Left lobe of liver (tissue), 2 donors: Measurements from ENCODE around the gene KRT6B. TPM values are rescaled to one million over a fixed set of nuclear protein-coding genes. Genes with fewer than 3 reads are reported as not detected.
"Not testable (repeated sequence)": the region's sequence is repeated elsewhere in the genome, so short reads cannot be mapped to it uniquely, and the experiment has no call there.

Experiments
- ATAC-seq: fragments of 200-7000 bp; cut with Tn5 transposase; one replicate; pipeline ENCODE4 v1.9.1; 2020; ENCODE audit warnings: mild to moderate bottlenecking, moderate library complexity
- DNase-seq: peaks from one replicate; pipeline ENCODE4 v3.0.0-alpha.2; 2020; ENCODE audit warnings: low spot score
- total RNA-seq: library from RNA; stranded (reverse); gene quantifications from one replicate; pipeline ENCODE4 v1.2.1, GENCODE V29; 2021
- donor health status: DM: no; HTN: no; CAD: no; lungs with moderate emphysema.
- donor health status: DM: no; HTN: yes; CAD: no.

The KRT6B gene
- total RNA-seq, 1 donor from 2014 or later = not detected

DNA sequence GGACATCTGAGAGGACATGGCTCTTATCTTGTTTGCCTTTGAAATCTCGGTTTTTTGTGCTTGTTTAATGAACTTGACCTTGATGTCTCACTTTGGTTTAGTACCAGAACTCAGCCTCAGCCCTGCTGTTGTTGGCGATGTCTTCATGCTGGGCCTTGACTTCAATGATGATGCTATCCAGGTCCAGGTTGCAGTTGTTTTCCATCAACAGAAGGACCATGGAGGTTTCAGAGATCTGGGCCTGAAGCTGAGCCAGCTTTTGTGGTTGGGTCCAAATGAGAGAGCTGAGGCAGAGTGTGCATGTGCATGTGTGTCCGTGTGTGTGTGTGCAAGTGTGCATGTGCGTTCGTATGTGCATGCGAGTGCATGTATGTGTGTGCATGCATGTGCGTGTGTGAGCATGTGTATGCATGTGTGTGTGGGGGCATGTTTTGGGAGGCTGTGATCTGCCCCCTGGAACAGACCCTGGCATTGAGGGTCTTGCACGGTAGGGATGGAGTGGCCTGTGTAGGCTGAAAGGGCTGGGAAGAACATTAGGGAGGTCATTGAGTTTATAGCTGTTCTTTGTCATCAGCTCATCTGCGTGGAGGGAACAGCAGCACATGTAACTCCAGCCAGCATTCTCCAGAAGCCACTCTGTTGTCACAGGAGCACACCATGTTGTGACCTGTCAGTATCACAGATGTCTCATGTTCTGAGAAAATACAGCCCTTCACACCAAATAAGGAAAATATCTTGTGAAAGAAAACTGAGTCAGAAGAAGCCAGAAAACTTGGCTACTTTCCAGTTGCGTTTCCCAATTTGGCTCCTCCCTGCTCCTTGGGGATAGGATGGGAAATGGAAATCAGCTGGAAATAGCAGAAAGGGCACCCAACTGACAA is 35.8 kb downstream of the KRT6B start:
- peak; percentile 59 for ATAC-seq
- DNase-seq = no peak

DNA sequence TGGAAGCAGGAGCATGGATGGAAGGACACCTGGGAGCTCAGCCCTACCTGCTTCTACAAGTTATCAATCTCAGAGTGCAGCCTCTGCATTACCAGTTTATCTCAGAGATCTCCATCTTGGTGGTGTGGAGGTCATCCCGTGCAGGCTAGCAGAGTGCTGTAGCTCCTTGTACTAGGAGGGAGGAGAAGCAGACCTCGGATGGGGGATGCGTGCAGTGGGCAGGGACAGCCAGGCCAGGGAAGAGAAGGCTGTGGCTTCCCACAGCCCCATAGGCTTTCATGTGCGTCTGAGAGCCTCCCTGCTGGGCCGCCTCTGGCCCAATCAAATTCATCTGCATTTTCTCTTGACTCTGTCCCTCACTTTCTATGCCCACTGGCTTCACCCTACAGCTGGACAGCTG is 37.0 kb downstream of the KRT6B start:
- no peak for ATAC-seq
- no peak for DNase-seq

DNA sequence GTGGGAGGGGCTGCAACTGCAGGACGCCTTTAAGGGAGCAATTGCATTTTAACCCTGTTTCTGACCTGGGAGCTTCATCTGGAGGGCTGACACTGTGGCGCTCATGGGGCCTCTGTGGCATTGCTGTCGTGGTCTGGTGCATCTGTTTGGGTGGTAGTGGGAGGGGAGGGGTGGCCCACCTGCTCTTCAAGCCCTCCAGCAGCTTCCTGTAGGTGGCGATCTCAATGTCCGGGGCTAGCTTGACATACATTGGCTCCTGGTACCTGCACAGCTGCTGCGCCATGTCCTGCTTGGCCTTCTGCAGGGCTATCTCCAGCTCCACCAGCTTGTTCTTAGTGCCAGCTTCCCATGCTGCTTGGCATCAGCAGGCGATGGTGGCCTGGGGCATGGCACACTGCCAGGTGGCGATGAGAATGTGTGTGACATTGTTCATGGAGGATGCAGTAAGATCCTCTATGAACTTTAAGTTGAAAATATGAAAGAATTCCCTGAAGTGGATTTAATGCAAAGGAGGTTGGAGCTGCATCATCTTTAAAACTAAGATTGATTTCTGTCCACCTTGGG is 38.1 kb downstream of the KRT6B start:
- DNase-seq = no peak
- ATAC-seq = no peak

DNA sequence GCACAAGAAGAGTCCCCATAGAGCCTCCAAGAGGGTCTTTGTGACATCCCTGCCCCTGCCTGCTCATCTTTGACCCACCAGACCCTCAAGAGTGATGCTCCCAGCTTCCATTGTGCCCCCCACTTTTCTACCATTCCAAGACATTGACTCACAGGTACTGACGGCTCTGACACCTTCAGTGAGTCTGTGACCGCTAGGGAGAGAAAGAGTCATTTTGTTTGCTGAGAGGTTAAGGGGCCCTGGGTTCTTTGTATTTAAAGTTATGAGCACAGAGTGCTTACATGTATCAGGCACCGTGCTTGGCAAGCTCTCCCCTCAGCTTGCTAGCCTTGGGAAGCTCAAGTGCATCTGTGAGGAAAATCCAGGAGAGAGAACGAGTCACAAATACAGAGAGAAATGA is 38.7 kb downstream of the KRT6B start:
- DNase-seq (no peak), ATAC-seq (no peak)

DNA sequence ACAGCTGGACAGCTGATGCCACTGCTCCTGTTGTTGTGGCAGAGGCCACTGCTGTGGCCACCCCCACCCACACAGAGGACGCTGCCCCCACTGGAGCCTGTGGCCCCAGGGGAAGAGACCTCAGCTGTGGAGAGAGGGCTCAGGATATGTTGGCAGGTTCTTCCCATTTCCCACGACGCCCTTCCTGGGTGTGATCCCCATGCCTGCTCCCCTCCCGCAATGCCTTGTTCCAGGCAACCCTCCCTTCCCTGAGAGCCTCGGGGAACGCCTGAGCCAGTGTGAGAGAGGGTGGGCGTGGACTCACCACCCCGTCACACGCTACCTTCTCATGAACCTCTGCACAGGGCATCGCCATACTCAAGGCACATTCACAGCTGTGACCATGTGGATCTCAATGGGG is 40.1 kb downstream of the KRT6B start:
- DNase-seq (no peak), ATAC-seq (no peak)

DNA sequence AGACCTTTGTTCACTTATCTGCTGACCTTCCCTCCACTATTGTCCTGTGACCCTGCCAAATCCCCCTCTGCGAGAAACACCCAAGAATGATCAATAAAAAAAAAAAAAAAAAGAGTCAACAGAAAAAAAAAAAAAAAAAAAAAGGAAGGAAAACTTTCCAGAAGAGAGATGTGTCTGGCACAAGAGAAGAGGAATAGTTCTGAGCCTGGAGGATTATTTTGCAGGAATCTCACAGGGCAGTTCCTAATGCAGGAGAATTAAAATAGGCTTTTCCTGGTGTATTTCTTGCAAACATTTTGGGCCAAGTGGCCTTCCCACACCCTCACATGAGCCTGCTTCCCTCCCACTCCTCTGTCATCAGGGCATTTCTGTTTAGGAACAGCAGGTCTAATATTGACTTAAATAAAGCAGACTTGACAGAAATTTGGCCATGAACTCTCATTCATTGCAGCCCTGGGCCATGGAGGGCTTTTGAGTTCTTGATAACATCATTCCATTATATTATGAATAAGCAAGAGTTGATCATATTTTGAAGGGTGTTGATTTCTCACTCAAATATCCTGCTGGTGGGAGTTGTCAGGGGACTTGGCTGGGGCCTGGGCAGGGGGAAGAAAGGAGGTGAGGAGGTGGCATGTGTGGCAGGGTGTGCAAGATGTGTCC is 41.2 kb downstream of the KRT6B start:
- not testable (repeated sequence) for ATAC-seq

DNA sequence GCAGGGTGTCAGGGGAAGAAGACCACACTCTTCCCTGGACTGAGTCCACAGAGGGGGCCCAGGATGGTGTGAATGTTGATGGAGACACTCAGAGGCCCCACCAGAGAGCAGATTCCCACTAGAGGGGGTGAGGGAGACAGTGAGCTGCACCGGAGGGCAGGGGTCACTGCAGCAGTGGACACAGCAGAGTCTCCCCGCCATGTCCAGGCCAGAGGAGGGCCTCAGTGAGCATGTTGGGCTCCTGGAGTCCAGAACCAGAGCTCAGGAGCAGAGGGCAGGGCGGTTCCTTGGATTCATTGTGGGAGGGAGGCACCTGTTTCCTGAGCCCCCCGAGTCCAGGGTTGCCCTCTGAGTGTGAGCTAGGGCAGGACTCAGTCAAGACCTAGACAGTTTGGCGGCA is 44.0 kb downstream of the KRT6B start:
- ATAC-seq (no peak), DNase-seq (no peak)

More for the DNA sequence above, 41.2 kb downstream of the KRT6B start:
- not testable (repeated sequence) for DNase-seq

DNA sequence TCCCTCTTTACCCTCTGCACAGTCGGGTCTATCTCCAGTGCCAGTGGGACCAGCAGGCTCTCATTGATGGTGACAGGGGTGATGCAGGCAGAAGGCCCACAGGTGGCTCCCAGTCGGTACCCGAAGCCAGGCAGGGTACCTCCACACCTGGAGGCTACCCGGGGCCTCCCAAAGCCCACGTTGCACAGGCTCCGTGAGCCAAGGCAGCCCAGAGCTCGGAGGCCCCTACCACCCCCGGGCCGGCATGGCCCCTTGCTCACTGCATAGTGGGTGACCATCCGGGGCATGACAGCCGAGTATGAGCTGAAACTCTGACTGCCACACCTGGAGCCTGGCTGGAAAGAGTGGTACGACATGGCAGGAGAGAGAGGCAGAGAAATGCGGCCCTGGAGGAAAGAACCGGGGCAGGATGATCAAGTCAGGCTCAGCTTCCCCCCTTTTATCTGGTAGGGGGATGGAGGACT is 46.0 kb downstream of the KRT6B start, which contains the start of gene KRT82:
Gene KRT82, minus strand, starts transcription at position 414 of the 464 bp plus-strand sequence. Its CDS starts 58 bp downstream, at position 356.
- DNase-seq = no peak
- ATAC-seq = no peak

DNA sequence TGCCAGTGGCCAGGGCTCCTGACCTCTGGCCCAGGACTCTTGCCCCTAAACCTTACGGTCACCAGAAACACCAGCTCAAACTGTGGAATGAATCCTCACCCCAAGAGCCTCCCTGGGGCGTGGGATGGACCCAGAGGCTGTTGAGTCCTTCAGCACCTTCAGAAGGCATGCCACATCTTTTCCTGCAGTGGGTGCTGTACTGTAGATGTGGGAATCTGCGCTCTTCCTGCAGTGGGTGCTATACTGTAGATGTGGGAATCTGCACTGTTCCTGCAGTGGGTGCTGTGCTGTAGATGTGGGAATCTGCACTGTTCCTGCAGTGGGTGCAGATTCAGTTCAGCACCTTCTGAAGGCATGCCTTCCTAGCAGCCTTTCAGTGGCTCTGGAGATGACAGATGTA is 47.0 kb downstream of the KRT6B start:
- DNase-seq (no peak), ATAC-seq (no peak)

DNA sequence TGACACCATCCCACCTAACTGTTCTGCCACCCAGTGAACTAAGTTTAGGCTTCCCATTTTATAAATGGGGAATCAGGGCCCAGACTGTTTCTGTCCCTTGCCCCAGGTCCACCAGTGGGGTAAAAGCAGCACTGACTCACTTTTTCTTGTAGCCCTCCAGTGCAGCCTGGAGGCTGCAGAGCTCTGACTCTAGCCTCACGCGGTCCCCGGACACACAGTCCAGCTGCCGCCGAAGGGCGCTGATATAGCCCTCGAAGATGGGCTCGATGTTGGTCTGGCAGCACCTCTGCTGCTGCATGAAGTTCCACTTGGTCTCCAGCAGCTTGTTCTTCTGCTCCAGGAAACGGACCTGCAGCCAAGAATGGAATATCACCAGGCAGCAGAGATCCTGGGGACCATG is 48.4 kb downstream of the KRT6B start:
- no peak for ATAC-seq

DNA sequence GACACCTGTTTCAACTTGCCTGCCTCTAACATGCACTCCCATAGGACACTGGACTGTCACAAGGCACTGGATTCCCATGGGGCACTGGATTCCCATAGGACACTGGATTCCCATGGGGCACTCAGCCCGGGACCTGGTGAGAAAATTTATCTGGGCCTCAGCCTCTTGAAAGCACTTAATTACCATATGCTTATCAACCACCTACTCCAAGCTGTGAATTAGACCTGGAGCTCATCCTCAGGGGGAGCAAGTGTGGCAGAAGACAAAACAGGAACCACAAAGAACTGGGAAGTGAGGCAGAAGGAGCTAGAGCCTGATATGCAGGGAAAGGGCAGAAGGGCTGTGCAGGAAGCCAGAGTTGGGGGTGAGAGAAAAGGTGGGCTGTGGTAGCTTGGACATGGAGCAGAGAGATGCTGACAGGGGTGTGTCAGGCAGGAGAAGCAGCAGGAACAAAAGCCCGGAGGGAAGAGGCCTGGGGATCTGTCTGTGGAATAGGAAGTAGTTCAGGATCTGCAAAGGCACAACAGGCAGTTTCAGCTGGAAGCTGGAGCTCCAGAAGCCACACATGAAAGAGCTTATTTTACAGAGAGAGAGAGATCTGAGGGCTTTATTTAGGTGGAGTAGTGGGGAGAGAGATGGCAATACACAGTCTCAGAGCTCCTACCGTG is 48.9 kb downstream of the KRT6B start:
- no peak for DNase-seq
- no peak for ATAC-seq

More for the DNA sequence above, 48.4 kb downstream of the KRT6B start:
- no peak for DNase-seq

DNA sequence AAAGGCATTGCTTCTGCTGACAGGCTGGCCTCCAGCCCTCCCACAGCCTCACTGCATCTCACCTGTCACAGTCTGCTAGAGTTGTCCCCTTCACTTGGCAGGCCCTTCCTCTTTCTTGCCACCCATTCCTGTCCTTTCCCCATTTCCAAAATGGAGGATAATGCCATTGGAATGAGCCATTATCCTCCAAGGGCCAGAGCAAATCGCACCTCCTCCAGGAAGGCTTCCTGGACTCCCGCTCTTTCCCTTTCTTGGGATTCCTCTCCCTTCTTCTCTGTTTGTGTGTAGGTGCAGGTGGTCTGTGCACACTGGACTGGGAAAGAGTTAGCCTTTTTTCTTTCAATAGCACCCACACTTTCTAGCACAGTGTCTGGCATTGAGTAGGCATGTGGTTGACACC is 49.6 kb downstream of the KRT6B start:
- DNase-seq (no peak), ATAC-seq (no peak)

DNA sequence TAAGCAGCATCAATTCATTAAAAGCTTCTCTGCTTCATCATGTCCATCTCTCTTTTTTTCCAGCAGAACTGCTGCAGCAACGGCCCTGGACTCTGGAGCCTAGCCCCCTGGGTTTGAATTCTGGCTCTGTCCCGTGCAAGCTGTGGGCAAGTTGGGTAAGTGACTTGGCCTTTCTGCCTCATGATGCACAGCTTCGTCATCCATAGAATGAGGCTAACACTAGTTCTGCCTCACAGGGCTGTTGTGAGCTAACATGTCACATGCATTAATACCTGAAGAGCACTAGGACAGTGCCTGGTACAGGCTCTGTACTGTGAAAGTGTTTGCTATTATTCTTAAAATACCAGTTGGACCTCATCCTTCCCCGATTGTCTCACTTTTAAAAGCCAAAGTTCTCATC is 50.0 kb downstream of the KRT6B start:
- DNase-seq (no peak), ATAC-seq (no peak)

DNA sequence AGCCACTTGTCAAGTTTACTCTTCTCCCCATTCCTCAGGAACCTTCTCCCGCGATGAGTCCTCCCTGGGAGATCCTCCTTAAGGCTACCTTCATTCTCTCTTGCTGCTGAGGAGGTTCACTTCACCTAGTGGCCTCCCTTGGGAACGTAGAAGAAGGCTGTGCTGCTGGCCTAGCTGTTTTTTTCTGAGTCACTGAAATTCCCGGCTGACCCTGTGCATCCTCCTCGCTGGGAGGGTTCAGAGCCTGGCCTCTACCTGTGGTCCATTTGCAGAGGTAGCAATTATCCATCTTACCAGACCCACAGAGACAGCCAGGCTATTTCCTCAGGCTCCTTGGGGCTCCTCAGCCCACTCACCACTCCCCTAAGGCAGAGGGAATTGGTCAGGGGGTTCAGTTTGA is 50.4 kb downstream of the KRT6B start:
- no peak for DNase-seq
- ATAC-seq = no peak

DNA sequence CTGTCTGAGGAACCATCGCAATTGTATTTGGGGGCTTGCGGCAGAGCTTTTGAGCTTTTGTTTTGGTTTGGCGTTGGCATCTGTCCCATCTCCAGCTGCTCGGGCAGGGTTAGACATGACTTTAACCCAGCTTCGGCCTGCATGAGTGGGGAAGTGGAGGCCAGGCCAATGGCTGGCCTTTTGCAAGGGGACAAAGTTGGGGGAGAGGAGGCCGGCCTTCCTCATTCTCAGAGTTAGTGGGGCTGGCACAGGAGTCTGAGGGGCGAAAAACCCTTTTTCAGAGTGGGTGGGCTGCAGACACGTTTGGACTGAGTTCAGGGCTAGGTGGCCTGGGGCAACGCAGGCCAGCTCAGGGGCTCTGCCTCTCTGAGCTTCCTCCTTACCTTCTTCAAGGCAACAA is 51.0 kb downstream of the KRT6B start:
- ATAC-seq (no peak), DNase-seq (no peak)

DNA sequence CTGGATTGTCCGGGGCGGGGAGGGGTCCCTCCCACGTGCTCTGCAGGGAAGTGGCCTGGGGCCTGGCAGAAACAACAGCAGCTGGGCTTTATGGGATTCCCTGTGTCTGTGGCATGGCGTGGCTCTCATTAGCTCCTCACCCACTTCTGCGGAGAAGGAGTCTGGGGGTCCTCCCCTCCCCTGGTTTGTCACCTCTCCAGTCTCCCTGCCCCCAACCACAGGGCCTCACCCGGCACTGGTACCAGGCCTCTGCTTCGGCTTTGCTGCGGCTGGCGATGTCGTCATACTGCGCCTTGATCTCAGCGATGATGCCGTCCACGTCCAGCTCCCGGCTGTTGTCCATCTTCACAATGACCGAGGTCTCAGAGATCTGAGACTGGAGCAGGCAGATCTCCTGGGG is 52.2 kb downstream of the KRT6B start:
- ATAC-seq = no peak
- DNase-seq = no peak

DNA sequence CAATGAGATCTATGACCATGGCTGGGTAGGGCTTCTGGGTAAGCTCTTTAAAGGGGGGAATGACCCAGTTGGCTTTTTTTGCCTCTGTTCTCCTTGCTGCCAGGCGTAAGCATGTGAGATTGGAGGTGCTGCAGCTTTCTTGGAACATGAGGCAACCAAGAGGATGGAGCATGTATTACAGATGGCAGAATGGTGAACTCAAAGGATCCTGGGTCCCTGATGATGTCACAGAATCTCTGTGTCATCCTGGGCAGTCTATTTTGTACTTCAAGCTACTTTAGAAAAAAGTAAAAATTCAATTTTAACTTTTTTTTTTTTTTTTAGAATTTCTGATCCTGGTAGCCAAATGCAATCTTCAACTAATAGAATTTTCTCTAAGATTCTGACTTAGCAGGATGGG is 53.8 kb downstream of the KRT6B start:
- DNase-seq (no peak), ATAC-seq (no peak)

DNA sequence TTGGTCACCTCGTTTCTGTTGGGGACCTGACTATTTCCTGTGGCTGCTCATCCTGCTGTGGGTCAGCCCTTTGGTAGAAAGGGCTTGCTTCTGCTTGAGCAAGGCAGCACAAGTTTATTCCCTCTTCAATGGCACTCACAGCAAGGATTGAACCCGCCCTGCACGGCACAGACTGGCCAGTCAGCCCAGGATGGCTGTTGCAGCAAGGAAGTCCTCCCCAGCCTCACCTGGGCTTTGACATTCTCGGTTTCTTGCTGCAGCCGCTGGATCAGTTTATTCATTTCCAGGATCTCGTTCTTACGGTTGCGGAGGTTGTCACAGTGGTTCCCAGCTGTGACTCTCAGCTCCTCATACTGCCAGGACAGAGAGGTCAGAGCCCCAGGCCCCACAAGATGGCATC is 55.3 kb downstream of the KRT6B start:
- DNase-seq (no peak), ATAC-seq (no peak)
